SW 1271 (cell line): ENCODE data around the gene S1PR1.
"Not testable (repeated sequence)": the region's sequence is repeated elsewhere in the genome, so short reads cannot be mapped to it uniquely, and the experiment has no call there.

Source experiments
- DNase-seq, 2 experiments: peaks; one replicate each; lab custom pipeline; 2025; lab: John Stamatoyannopoulos, UW

The S1PR1 gene

DNA sequence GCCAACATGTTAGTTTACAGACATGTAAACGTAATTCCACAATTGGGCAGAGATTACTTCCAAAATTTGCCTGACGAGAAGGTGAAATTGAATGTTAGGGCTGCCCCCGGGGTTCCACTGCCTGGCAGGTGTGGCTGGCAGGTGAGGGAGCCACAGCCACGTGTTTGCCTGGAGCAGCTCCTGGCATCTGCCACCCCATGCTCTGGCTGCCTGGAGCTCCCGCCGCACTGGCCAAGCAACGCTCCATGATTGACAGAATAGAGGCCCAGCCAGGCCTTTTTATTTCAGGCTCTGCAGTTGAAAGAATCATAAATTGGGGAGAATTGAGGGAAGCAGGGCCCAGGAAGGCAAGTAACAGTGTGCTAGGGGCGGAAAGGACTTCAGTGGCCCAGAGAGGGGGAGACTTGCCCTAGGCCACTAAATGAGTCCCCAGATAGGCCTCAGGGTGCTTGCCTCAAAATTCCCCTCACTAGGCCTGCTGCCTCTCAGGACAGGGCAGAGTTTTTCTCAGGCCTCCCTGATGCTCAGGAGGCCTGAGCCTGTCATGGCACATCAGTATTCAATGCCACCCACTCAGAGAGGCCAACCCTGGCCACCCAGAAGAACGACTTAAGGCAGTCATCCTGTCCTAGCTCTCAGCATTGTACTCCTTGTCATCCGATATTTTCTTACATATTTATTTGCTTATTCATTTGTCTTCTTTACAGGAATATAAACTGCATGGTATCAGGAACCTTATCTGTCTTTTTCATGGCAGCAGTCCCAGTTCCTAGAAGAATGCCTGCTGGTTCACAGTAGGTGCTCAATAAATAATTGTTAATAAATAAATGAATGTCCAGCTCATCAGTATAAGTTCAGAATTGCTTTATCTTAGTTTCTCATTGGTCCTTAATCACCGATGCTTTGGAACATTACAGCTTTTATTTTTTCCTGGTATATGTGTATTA, 16.6 kb upstream of the S1PR1 start:
- no peak for DNase-seq

DNA sequence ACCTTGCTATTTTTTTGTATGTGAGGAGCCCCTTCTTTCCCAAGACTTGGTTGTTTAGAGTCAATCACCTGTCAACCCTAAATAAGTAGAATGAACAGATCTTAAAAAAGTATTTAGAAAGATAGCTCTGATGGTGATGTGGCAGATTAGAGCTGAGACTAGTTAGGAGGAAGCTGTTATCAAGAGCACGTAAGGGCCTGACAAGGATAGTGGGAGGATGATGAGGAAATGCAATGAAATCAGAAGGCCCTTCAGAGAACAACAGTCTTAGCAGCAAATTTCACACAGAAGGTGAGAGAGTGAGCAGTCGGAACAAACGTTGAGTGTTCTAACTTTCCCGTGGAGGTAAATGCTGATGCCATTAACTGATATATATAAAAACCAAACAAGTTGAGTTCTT, 15.9 kb upstream of the S1PR1 start:
- DNase-seq: no peak

- DNase-seq: no peak
Observed at GRCh38 chr1:101221945-101222429, 14.8 kb upstream of the S1PR1 start.

DNA sequence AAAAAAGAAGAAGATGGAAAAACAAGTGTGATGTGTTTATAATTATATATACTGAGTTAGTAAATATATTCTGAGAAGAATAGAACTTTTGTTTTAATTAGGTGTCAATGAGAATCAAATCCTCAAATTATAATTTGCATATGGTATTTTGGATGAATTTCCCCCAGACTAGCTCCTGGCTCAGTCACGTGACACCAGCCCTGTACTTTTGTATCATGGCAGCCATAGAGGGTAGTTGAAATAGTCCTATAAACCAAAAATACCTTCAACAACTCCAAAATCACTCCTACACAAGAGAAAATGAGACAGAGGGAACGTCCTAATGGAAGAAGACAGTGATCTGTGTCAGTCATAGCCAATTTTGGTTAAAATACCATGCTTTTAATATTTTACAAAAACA, 9.0 kb upstream of the S1PR1 start:
- no peak for DNase-seq

GRCh38 chr1:101228424-101229134, 8.2 kb upstream of the S1PR1 start:
- no peak for DNase-seq

DNA sequence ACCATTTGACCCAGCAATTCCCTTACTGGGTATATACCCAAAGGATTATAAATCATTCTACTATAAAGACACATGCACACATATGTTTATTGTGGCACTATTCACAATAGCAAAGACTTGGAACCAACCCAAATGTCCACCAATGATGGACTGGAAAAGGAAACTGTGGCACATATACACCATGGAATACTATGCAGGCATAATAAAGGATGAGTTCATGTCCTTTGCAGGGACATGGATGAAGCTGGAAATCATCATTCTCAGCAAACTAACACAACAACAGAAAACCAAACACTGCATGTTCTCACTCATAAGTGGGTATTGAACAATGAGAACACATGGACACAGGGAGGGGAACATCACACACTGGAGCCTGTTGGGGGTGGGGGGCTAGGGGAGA, 4.6 kb upstream of the S1PR1 start:
- not testable (repeated sequence) for DNase-seq

DNA sequence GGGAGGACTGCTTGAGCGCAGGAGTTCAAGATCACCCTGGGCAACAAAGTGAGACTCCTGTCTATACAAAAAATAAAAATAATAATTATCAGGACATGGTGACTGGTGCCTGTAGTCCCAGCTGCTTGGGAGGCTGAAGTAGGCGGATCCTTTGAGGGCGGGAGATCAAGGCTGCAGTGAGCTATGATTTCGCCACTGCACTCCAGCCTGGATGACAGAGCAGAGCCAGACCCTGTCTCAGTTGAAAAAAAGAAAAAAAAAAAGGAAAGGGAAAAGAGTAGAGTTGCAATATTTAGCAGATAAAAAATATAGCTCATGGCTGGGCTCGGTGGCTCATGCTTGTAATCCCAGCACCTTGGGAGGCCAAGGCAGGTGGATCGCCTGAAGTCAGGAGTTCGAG, 3.3 kb upstream of the S1PR1 start:
- no peak for DNase-seq

DNA sequence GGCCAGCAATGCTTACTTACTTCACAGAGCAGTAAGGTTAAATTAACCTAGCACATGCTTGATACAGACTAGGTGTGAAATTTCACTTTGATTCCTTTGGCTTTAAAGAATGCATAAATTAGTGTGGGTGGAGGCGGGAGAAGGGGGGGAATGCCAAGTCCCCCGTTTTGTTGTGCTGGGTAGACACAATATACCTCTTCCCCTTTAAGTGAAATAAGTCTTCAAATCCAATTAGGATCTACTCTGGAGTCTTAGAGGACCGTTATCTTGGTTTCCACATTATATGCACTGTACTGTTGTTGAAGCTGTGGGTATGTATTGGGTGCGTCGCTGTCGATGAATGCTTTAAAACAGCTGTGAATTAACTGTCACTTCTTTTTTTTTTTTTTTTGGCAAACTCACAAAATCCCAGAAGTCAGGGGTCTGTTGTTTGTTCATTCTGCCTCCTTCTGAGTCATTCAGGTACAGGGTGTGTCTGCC, 1.6 kb upstream of the S1PR1 start:
- DNase-seq: no peak

DNA sequence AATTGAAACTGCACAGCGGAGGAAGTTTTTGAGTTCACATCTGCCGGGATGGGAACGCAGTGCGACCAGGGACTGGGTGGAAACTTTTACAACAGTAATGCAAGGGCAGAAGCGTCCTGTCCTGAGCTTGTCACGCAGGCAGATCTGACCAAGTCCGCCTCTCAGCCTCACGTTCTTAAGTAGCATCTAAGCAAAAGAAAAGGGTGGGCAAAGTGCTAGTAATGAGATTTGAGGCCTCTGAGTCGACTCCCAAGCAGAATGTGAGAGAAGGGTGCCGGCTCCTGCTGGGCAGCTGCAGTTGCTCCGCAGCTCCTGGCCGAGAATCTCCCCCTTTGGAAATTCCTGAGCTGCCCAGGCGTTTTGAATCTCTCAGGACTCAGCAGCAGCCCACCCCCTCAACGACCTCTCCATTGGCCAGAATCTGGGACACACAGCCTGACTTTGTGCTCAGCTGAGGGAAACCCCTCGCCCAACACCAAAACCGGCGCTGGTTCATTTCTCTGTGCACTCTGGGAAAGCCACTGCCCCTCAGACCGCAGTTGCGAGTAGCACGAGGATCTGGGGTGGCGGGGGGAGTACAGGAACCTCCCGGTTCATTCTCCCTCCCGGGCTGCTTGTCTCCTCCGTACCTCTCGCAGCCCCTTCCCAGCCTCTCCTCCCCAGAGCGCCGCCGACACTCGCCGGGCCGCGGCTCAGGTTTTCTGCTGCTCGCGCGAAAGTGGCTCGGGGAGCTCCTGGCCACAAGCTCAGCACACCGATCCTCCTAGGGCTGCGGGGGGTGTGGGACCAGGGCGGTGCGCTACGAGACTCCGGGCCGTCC, 913 bp upstream of the S1PR1 start:
- no peak for DNase-seq

DNA sequence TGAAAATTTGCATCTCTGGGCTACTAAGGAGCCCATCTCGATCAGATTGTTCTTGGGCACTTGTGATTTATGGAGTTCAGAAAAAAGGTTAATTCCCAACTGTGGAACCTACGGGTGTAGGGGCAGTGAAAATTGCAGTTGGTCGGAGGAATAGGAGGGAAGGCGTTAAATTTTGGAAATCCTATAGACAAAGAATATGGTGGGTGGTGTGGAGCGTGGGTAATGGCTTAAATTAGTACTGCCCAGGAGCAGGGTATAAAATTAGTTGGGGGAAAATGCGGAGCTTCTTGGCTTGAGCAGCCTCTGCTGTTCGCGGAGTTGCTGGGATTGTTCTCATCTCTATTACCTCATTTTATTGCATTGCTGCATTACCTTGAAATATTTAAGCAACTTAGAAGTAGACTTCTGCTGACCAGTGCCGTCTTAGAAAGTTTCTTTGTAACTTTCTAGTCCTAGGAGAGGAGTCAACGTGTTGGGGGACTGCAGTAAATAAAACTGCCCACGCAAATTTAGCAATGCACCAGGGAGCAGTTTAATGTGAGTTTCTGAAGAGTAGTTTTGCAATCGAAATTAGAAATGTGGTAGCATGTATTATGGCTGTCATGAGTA, 514 bp downstream of the S1PR1 start:
- DNase-seq: no peak

- no peak for DNase-seq
Observed at GRCh38 chr1:101238031-101238628, 1.3 kb downstream of the S1PR1 start.

GRCh38 chr1:101238681-101239094, 1.9 kb downstream of the S1PR1 start:
- DNase-seq: peak; percentile 46 to 68

- DNase-seq: no peak
Observed at GRCh38 chr1:101239095-101240040, 2.5 kb downstream of the S1PR1 start.

- DNase-seq: no peak
Observed at GRCh38 chr1:101240041-101240430, 3.2 kb downstream of the S1PR1 start.

DNA sequence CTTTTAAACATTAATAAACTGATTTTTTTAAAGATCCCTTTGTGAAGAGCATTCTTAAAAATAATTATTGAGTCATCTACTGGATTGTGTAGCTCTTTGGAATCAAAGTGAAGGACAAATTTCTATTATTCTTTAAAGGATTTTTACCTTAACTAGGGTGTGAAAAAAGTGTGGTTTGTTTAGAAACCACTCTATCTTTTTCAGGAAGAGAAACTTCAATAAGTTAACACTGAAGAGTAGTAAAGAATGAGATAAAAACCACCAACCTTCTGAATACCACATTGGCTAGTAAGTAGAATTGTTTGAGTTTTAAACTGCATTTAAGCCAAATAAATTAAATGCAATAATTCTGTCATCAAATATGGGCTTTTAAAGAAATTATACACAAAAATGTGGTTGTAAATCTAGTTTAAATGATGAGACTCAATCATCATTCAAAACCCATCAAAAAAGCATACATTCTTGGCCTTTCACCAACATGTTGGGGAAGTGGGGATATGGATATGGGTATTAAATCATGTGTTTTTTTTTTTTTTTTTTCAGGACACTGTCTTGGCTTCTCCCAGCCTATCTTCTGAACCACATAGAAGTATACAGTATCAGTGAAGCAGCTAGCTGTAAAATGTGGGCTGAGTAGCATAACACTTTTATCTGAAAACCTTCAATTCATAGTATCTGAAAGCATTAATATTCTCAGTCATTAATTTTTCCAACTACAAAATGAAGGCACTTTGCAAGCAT, 4.8 kb downstream of the S1PR1 start:
- DNase-seq: no peak

DNA sequence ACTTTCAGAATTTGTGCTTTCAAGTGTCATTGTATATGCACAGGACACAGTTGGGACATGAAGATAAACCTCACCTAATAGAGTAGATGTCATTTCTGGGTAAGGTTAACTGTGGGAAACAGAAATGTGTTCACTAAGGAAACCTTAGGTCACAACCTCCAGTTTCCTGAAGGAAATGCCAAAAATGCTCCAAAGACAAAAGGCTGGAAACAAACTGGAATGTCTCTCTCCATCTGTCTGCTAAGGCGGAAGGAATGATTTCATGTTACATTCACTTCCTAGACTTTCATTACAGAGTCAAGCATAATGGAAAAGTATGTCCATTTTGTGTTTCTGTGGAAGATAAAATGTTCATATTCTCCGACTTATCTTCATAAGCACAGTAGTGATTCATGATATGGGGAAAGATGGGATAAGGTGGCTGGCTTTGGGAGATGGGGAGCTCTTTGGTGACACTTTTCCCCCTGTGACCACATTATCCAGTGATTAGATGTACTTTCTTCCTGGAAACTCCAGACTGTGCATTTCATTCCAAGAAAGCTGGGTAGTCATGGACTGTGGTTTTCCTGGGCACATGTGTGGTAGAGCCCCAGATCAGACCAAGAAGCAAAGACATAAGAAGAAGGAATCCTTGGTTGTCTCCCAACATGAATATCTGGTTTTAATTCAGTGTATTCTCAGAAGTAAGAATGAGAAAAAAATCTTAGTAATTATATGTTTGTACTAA, 5.7 kb downstream of the S1PR1 start:
- DNase-seq: no peak

DNA sequence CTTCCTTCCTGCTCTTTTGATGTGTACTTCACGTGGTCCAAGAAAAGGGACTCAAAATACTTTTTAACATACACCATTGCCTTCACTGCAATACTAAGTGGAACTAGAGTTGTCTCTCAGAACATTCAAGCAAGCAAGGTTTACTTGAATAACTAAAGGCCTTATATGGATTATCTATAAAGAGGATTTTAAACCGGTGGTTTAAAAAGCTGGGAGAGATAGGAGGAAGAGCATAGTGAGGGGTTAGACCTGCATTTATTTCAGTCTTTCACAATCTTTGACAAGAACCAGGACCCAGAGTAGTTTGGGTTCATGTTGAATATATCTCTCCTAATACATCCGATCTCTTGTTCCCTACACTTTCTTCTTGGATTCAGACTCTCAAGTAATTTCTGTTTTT, 6.9 kb downstream of the S1PR1 start:
- no peak for DNase-seq

GRCh38 chr1:101244842-101245241, 8.0 kb downstream of the S1PR1 start:
- no peak for DNase-seq
